Thyroid gland (tissue), 4 donors: ENCODE results near the gene SMIM12.

Experiments
- CTCF ChIP-seq, 6 experiments: fragments of 200-600 bp in 3 of 6; fragments of 450-650 bp in 3 of 6; sonication (generic) in 3 of 6; IDR thresholded peaks; one replicate each; pipeline ENCODE4 v1.5.1; 2016 to 2019; ENCODE audit warnings: antibody characterized with exemption in 6 of 6, mild to moderate bottlenecking in 2 of 6, inconsistent platforms in 1 of 6, moderate library complexity in 1 of 6
- POLR2A ChIP-seq, 2 donors: fragments of 450-650 bp; IDR thresholded peaks; one replicate each; pipeline ENCODE4 v1.6.1; 2017; ENCODE audit warnings: antibody characterized with exemption in 2 of 2, mild to moderate bottlenecking in 2 of 2, moderate library complexity in 1 of 2

DNA sequence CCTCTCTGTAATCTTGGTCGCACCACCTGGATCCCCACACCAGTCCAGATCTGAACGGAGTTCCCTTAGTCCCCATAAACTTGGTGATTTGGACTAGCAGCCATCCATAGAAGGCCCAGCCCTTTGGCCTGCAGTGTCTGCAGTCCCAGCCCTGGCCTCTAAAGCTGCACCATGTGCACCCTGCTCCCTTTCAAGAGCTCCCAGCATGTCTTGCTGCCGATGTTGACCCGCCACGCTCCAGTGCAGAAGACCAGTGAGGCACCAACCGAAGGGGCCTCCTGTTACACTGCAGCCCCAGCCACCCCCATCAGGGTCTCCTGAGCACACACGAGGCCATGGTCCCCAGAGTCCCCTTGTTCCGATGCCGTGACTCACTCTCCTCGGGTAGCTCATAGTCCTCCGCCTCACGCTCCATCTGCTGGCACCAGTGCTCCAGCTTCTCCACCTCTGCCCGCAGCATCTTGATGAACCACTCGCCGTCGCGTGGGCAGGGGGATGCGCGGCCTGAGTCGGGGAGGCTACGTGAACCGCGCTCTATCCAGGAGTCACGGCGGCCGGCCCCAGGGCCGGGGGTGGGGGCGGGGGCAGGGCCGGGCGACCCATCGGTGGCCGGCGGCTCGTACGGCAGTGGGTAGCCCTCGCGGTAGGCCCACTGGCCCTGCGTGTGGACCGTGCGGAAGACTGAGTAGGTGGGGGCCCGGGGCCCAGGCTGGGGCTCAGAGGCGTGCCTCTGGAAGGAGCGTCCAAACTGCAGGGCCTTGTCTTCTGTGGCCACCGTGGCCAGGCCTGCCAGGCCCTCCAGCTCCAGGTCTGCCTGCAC lies 8.9 kb upstream of the SMIM12 start:
- no peak for TF ChIP-seq POLR2A (IDR thresholded peaks at IDR 0.05)
- no peak for TF ChIP-seq CTCF (IDR thresholded peaks at IDR 0.05)
